Pons (tissue), 1 donor: ENCODE data around the gene CFAP57.

Experiments used
- DNase-seq: peaks from one replicate; pipeline ENCODE4 v3.0.0-alpha.2; 2016; ENCODE audit warnings: low spot score

CFAP57 gene

DNA sequence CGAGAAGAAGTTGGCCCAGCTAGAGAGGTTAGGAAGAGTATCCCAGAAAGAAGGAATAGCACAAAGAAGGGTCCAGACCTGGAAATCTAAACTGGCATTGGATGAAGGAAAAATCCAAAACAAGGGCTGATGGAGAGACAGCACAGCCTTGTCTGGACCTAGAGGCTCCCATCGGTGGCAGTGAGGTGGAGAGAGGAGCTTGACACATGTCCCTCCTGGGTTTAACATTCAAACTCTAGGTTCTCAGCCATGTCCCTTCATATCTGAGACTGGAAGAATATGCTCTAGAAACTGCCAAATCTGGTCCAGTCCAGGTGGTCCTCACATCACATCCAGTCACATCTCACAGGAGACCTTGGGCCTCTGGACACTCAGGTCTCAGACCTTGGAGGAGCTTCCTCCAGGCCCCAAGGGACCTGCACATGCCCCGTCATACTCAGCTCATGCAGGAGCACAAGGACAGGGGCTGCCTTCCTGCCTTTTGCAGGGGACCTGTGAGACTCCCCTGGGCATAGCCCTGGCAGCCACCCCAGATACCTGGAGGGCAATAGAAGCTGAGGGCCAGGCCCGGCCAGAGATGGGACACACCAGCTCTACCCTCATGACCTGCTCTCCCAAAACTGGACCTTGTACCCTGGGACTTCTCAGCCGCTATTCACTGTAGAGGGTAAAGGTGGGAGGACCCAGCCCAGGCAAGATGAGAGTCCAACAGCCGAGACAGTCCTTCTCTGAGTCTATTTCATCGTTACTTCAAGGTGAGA, 105.2 kb downstream of the CFAP57 start:
- no peak for DNase-seq

DNA sequence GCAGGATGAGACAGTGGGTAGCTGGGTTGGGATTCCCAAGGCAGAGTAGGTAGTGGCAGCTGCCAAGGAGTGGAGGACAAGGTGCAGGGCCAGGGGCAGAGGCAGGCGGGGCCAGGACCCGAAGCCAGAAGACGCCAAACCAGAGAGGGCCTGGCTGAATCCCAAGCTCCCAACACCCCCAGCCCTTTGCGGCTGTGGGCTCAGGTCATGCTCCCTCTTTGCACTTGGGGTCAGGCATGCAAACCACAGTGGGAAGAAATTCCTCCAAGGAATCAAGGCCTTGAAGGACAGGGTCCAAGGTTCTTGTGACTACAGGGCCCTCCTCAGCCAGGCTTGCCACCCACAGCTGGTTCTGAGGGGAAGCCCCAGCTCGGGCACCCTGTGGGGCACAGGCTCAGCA, 107.0 kb downstream of the CFAP57 start:
- DNase-seq, result no peak

DNA sequence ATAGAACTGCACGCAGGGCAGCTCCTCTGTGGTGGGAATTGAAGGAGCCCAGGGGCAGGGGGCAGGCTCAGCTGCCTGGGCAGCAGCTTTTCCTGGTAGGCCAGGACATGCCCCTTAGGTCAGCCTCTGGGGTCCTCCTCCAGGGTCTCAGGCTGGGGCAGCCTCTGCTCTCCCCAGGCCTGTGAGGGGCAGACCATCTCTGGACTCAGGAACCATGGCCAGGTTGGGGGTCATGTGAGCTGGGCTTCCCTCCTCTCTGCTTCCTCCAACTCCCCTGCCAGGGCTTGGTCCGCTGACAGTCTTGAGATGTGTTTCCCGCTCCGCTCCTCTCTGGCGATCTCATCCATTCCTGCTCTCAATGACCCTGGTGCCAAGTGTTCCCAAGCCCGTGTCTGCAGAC, 107.5 kb downstream of the CFAP57 start:
- DNase-seq, result no peak

DNA sequence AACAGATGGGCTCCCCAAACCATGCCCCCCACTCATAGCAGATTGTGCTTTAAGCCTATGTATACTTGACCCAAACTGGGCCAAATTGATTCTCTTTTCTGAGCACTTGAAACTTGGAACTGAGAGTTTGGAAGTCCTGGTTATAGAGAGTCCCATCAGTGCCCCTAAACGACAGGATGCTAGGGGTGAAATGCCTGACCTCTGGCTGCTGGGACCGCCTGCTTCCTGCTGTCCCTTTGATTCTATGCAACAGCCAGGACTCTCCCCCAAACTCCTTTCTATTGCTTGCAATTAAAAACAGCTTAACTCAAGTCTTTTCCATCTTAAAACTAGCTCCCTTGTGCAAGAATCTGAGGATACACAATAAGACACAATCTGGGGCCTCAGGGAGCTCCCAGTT, 108.6 kb downstream of the CFAP57 start:
- no peak for DNase-seq

DNA sequence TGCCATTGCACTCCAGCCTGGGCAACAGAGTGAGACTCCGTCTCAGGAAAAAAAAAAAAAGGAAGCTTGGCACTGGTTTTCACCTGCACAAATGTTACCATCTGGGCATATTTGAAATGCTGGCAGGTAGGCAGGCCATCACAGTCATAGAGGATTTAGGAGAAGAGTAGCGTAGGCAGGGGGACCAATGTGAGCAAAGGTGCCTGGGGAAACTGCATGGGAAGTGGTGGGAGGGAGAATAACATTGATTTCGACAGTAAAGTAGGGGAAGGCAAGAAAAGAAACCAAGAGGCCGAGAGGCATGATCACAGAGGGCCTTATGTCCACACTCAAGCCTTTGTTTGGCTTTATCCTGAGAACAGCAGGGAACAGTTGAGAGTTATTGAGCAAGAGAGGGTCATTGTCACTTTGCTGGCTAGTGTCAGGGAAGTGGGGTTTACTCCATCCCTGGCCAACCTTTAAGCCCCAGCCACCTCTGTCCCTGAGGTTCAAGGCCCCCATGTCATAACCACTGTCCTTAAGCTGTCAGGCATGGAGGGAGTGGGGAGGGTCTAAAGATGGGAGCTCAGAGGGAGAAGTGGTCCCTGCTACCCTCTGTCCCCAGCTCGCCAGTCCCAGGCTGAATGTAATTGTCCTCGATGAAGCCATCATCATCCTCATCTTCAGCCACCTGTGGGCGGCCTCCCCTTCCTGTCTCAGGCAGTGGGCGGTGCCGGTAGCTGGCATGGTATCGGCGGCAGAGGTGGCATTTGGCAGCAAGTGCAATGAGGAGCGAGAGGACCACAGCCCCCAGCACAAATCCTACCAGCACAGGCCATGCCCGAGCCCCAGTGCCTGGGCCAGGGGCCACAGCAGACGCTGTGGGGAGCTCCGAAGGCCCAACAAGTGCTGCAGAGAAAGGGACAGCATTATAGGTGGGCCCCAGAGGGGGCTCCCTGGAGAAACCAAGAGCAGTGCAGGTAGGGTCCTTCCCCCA, 110.4 kb downstream of the CFAP57 start:
- peak; percentile 92 for DNase-seq

DNA sequence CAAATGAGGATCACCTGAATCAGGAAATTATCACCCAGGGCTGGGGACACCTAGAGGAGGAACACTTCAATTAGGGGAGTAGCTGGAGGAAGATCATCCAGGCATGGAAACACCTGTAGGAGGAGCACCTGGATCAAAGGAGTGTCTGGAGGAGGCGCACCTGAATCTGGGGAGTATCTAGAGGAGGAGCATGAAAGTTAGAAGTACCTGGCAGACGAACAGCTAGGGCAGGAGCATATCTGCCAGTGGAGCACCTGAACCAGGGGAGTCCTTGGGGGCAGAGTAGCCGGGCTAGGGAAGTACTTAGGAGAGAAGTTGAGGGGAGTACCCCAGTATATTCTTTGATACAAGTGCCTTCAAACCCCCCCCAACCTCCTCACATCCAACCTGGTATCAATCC, 111.9 kb downstream of the CFAP57 start:
- DNase-seq, result no peak

DNA sequence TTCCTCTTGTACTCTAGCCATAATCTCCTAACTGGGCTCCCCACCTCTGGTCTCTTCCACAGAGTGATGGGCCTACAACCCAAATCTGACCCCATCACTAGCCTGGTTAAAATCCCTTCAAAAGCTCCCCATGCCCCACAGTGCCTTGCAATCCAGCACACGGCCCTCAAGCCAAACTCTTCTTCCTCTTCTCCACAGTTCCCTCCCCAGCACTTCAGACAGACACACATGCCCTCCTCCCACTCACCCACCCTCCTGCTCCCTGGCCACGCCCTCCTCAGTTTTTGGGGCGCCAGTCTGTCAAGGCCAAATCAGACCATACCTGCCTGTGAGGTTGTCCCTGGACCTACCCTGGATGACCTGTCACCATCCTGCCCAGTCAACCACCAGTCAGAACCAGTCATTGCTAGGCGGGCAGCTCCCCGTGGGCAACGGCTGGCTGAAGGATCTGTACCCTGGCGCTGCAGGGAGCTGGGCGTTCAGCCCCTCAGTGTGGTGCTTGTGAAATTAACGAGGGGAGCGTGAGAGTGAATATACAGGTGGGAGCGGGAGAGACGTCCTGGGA, 112.5 kb downstream of the CFAP57 start:
- DNase-seq, result no peak

DNA sequence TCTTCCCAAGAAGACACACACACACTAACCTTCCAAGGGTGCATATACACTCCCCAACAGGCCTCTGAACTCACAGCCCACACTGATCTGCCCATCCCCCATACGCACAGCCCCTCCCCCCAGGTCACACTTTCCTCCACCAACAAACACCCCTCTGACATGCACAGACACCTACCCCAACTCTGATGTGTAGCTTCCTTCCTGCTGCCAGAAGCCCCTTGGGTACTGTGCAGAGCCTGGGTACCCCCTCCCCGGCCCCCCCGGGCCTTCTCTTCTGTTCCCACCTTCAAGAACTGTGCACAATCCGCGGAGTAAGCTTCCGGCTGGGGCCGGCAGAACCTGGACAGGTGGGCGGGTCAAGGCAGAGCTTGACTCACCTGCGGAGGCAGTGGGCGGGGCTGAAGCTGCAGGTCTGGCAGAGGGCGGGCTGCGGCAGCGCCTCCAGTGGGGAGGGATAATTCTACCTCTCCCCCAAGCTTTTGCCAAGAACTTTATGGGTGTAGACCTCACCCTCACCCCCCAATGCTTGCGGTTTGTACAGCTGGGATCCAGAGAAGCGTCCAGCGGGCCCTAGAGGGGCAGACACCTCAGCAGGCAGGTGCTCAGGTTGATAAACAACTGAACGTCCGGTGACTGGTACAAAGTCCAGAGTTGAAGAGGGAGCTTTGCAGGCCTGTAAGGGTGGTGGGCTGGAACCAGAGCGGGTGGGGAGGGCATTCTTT, 113.3 kb downstream of the CFAP57 start, which contains the start of gene C1orf210:
Gene C1orf210 (minus strand): TSS at position 313 of the 722 bp plus-strand sequence. CDS start 2,311 bp downstream, outside the sequence.
- no peak for DNase-seq

DNA sequence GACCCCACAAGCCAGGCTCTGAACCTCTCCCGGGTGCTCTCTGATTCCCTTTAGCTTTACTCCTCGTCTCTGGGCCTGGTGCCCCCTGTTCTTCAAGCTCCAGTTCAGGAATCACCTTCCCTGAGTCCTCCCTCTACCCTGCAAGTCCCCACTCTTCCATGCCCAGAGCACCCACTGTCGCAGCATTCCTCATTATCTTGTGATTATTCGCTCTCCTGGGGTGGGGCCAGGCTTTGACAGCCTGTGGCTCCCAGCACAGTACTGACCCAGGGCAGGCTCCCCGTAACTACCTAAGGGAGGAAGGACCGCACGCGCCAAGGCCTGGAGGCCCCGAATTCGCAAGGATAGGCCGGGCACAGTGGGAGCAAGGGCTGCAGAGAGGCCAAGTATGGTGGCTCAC, 114.0 kb downstream of the CFAP57 start:
- DNase-seq, result no peak

DNA sequence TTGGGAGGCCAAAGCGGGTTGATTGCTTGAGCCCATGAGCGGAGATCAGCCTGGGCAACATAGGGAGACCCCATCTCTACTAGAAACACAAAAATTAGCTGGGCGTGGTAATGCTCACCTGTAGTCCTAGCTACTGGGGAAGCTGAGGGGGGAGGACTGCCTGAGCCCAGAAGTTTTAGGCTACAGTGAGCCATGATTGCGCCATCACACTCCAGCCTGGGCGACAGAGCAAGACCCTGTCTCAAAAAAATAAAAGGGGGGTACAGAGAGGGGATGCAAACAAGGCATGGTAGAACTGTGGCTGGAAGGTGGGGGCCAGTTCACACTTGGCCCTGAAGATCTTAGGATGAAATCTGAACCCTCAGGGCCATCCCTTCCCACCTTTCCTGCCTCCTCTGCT, 114.4 kb downstream of the CFAP57 start:
- DNase-seq, result no peak

DNA sequence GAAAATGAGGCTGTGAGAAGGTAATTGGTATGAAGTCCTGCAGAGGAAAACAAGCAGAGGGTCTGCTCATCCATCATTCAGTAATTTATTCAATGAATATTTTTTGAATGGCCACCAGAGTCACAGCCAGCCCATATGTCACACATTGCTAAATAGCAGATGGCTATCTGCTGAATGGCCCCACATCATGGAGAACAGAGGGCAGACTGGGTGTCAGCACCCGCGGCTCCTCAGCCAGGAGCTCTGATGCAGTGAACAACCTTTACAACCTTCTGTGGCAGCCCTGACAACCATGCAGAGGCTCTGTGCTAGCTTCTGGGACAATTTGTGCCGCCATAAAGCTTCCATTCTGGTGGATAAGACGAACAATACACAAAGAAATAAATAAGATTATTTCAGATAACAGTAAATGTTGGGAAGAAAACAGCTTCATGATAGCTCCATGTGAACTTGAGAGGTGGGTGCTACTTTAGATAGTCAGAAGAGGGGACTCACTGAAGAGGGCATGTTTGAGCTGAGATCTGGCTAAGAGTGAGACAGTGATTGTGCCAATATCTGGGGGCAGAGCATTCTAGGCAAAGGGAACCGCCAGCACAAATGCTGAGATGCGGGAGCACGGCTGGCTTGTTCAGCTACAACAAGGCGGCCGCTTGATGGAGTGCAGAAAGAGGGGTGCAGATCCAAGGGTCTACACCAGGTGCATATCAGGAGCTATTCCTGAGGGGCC, 116.1 kb downstream of the CFAP57 start:
- no peak for DNase-seq

DNA sequence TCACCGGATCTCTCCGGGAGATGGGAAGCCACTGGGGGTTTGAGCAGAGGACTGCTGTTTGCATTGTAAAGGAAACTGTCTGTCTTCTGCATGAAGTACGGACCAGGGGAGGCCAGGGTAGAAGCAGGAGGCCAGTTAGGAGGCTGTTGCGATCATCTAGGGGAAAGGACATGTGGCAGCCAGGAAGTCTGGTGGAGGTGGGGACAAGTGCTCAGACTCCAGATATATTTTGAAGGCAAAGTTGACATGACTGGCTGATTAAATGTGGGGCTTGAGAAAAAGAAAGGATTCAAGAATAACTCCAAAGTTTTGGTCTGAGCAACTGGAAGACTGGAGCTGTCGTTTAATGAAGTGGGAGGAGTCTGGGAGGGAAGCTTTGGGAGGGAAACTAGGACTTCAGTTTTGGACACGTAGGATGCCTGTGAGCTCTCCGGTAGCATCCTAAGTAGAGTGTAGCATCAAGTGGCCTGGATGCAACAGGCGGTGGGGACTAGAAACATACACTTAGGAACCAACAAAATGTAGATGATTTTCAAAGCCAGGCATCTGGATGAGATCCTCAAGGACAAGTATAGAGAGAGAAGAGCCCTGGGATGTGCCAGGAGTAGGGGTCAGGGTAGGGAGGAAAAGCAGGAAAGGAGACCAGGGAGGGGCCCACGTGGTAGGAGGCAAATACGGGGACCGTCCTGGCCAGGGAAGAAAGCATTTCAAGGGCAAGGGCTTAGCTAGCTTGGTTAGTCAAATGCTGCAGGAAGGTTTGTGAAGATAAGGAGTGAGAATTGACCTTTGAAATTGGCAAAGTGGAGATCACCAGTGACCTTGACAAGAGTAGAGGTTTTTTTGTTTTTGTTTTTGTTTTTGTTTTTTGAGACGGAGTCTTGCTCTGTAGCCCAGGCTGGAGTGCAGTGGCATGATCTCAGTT, 116.9 kb downstream of the CFAP57 start:
- no peak for DNase-seq

DNA sequence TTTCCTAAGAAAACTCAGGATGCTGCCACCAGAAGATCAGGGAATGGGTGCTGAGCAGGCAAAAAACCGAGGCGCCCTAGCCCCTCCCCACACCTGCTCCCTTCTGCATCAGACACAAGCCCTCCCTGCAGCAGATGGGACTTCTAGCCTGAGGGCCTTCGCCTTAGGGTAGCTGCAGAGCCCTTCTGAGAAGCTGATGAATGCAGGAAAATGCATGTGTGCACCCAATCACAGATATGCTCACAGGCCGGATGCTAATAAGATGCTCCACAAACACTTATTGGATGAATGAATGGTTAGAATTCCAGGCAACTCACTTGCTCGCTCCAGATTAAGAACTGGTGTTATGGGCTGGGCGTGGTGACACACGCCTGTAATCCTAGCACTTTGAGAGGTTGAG, 120.1 kb downstream of the CFAP57 start:
- DNase-seq, result no peak

DNA sequence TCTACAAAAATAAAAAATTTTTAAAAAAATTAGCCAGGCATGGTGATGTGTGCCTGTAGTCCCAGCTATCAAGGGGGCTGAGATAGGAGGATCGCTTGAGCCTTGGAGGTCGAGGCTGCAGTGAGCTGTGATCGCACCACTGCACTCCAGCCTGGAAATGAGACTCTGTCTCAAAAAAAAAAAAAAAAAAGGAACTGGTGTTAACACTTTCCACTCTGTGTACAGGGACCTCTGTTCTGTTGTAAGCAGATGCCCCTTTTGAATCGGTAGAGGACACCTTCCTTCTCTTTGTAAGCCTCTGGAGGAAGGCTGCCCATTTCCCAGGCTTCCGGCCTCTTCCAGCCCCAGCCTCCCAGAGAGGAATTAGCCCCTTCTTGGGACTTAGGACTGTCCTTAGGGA, 120.5 kb downstream of the CFAP57 start:
- no peak for DNase-seq

DNA sequence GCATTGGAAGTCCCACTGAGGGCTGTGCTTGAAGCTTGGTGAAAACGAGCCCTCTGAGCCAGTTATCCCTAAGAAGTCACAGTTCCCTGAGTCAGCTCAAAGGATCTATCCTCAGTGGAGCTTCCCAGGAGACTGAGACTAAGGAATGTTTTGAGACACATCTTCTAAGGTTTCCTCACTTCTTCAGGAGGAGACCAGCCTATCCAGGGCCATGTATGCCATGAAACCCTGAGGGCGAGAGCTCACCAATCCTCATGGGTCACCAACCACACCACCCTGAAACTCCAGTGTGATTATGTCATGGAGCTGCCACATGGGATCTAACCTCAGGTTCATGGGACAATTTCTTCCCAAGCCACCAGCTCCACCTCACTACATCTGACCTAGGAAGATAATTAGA, 121.0 kb downstream of the CFAP57 start:
- no peak for DNase-seq

DNA sequence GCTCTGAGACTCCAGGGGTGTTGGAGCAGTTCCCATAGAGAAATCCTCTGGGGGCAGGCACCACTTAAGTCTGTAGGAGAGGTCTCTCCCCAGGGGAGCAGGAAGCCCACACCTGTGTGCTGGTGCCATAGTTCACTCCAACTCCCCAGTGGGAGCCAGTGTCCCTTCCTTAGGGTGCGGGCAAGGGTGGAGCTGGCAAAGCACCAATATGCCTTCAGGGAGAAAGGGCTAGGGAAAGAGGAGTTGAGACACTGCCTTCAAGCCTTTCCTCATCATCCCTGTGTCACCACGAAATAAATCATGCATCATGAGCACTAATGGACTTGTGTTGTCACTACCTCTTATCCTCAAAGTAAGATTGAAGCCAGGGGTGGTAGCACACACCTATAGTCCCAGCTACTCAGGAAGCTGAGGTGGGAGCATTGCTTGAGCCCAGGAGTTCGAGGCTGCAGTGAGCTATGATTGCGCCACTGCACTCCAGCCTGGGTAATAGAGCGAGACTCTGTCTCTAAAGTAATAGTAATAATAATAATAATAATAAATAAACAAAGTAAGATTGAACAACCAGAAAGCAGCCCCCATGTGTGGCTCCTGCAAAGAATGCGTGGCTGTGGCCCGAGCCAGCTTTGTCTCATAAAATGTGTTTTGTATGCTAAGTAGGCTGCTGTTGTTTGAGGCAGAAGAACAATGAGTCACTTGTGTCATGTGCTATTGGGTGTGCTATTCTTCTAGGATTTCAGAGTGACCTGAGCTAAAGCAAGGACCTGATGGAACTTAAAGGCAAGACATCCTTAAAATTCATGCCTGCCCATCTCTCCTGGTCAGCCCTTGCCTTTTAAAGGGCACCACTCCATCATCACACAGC, 122.0 kb downstream of the CFAP57 start:
- peak; percentile 98 for DNase-seq

DNA sequence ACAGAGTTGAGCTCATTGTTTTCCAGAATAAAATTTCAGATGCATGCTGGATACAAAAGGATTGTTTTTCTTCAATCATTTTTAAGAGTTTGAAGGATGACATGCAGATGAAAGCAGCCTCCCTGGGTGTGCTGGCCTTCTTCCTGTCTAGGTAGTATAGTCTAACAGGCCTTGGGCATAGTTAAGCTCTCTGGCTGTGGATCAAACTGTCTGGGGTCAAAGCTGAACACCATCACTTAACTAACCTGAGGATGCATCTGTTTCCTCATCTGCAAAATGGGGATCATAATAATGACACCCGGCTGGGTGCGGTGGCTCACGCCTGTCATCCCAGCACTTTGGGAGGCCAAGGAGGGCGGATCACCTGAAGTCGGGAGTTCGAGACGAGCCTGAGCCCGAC, 122.6 kb downstream of the CFAP57 start:
- no peak for DNase-seq

DNA sequence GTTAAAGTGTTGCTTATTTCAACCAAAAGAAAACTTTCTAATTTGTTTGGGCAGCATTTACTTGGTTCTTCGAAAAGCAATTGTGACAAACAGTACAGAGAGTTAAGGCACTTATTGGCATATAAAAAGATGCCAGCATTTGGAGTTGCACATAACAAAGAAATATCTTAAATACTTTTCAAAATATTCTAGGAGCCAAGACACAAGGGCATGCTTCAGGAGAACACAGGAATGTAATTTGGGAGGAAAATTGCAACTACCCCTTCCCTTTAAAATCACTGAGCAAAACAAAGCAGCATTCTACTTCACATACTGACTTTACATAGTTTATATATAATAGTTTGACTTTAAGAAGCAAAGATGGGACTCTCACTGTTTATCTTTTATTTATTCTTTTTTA, 124.1 kb downstream of the CFAP57 start:
- no peak for DNase-seq

DNA sequence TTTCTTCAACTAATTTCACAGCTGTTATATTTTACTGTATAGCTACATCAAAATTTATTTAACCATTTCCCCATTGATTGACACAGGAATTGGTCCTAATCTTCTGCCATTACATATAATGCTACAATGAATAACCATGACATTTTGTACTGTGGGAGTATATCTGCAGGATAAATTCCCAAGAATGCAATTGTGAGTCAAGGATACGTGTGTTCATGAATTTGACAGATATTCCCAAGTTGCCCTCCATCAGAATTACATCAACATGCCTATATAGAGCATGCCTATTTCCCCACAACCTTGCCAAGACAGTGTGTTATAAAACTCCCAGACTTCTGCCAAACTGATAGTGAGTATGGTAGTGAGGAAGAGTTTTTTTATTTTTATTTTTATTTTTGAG, 125.9 kb downstream of the CFAP57 start:
- DNase-seq, result no peak
